Liver (tissue), 9 donors: ENCODE results near the gene ANKRD44. TPM values are rescaled to one million over a fixed set of nuclear protein-coding genes. Genes with fewer than 3 reads are reported as not detected.
"Not testable (repeated sequence)": the region's sequence is repeated elsewhere in the genome, so short reads cannot be mapped to it uniquely, and the experiment has no call there.

Source experiments
- DNase-seq: peaks from one replicate; pipeline ENCODE4 v3.0.0-alpha.2; 2017; ENCODE audit warnings: low spot score
- H3K27ac ChIP-seq, 2 donors: one replicate each; pipeline ENCODE4 v1.7.0; 2013; ENCODE audit warnings: inconsistent platforms in 2 of 2, low read length in 2 of 2, control low read depth in 1 of 2, low read depth in 1 of 2, mild to moderate bottlenecking in 1 of 2
- H3K27me3 ChIP-seq, 4 donors: one replicate each; pipeline versions ENCODE4 v1.6.1 to v1.7.0; 2013; ENCODE audit warnings: low read length in 3 of 4, inconsistent platforms in 1 of 4, mild to moderate bottlenecking in 1 of 4, moderate library complexity in 1 of 4; ENCODE audit not compliant: control insufficient read depth in 4 of 4, insufficient read depth in 4 of 4
- H3K36me3 ChIP-seq, 4 donors: one replicate each; pipeline versions ENCODE4 v1.6.1 to v1.7.0; 2013; ENCODE audit warnings: low read length in 3 of 4, mild to moderate bottlenecking in 3 of 4, low read depth in 1 of 4, moderate library complexity in 1 of 4; ENCODE audit not compliant: control insufficient read depth in 4 of 4, insufficient read depth in 3 of 4
- H3K4me1 ChIP-seq, 4 donors: one replicate each; pipeline versions ENCODE4 v1.6.1 to v1.7.0; 2013; ENCODE audit warnings: low read length in 3 of 4, mild to moderate bottlenecking in 3 of 4, moderate library complexity in 1 of 4; ENCODE audit not compliant: control insufficient read depth in 4 of 4, insufficient read depth in 4 of 4
- H3K4me3 ChIP-seq, 3 donors: one replicate each; pipeline versions ENCODE4 v1.6.1 to v1.7.0; 2013; ENCODE audit warnings: low read length in 3 of 3, control low read depth in 1 of 3, low read depth in 1 of 3, mild to moderate bottlenecking in 1 of 3
- H3K9ac ChIP-seq, 2 donors: one replicate each; pipeline ENCODE4 v1.7.0; 2013; ENCODE audit warnings: low read length in 2 of 2, mild to moderate bottlenecking in 2 of 2, moderate library complexity in 2 of 2, control low read depth in 1 of 2, low read depth in 1 of 2
- H3K9me3 ChIP-seq, 4 donors: one replicate each; pipeline versions ENCODE4 v1.6.1 to v1.7.0; 2013; ENCODE audit warnings: low read length in 3 of 4; ENCODE audit not compliant: control insufficient read depth in 4 of 4
- CTCF ChIP-seq: fragments of 150-350 bp; IDR thresholded peaks from 2 replicates; pipeline ENCODE4 v1.5.1; 2017; ENCODE audit warnings: improper control_type of control experiment, low read depth, low read length; ENCODE audit not compliant: missing input control
- FOXA2 ChIP-seq: IDR thresholded peaks from 2 replicates; pipeline ENCODE4 v1.6.1; 2016; ENCODE audit warnings: antibody characterized with exemption
- GABPA ChIP-seq, 2 donors: IDR thresholded peaks in 1 of 2; conservative IDR thresholded peaks in 1 of 2; 2 replicates each; pipeline ENCODE4 v1.6.1; 2016; ENCODE audit warnings: antibody characterized with exemption in 2 of 2, mild to moderate bottlenecking in 1 of 2, moderate library complexity in 1 of 2
- HNF4A ChIP-seq, 2 donors: conservative IDR thresholded peaks; 2 replicates each; pipeline ENCODE4 v1.6.1; 2016; ENCODE audit warnings: antibody characterized with exemption in 2 of 2, mild to moderate bottlenecking in 2 of 2
- HNF4G ChIP-seq: IDR thresholded peaks from 2 replicates; pipeline ENCODE4 v1.6.1; 2016; ENCODE audit warnings: antibody characterized with exemption
- JUND ChIP-seq, 2 donors: IDR thresholded peaks; 2 replicates each; pipeline ENCODE4 v1.6.1; 2016; ENCODE audit warnings: antibody characterized with exemption in 2 of 2
- MAX ChIP-seq: IDR thresholded peaks from 2 replicates; pipeline ENCODE4 v1.6.1; 2016; ENCODE audit warnings: antibody characterized with exemption
- NR2F2 ChIP-seq: IDR thresholded peaks from 2 replicates; pipeline ENCODE4 v1.6.1; 2016; ENCODE audit warnings: antibody characterized with exemption
- SP1 ChIP-seq: IDR thresholded peaks from 2 replicates; pipeline ENCODE4 v1.6.1; 2018; ENCODE audit warnings: antibody characterized with exemption, mild to moderate bottlenecking
- TAF1 ChIP-seq: conservative IDR thresholded peaks from 2 replicates; pipeline ENCODE4 v1.6.1; 2016; ENCODE audit warnings: antibody characterized with exemption, mild to moderate bottlenecking
- YY1 ChIP-seq: IDR thresholded peaks from 2 replicates; pipeline ENCODE4 v1.6.1; 2016; ENCODE audit warnings: antibody characterized with exemption, mild to moderate bottlenecking
- ZBTB33 ChIP-seq: IDR thresholded peaks from 2 replicates; pipeline ENCODE4 v1.6.1; 2016; ENCODE audit warnings: antibody characterized with exemption
- WGBS: extraction: QIAGEN DNeasy Blood & Tissue Kit; methylation state at CpG from one replicate; pipeline ENCODE4 v1.1.7; 2013; 5-methylcytosine and 5-hydroxymethylcytosine counted together
- polyA plus RNA-seq, 2 donors: library from polyadenylated mRNA; stranded (reverse) in 1 of 2; unstranded in 1 of 2; fragments of 200-250 nt in 1 of 2; fragments of >200 nt in 1 of 2; fragmentation: Nextera tagmentation in 1 of 2; extraction: Ambion mirVana in 1 of 2; gene quantifications; one replicate each; pipeline versions ENCODE4 v1.2.1 to v1.2.3, GENCODE V29; 2013 to 2015
- total RNA-seq, 2 donors: library from RNA; depleted of rRNA; stranded (reverse); fragments of >200 nt; gene quantifications; one replicate each; pipeline ENCODE4 v1.2.3, GENCODE V29; 2014
- TF ChIP-seq, protein P1 (sequence below): IDR thresholded peaks from 2 replicates; pipeline ENCODE4 v1.6.1; 2016; ENCODE audit warnings: antibody characterized with exemption, mild to moderate bottlenecking
- TF ChIP-seq, protein P2 (sequence below): IDR thresholded peaks from 2 replicates; pipeline ENCODE4 v1.6.1; 2016; ENCODE audit warnings: antibody characterized with exemption
- donor health status: healthy.
- donor health status: healthy.
- donor health status: healthy.
- donor health status: healthy.
- donor health status: healthy.

Gene ANKRD44
- total and polyA plus RNA-seq, 4 donors = 3.8 to 18.2 (median 6.8) TPM

- TF ChIP-seq HNF4G (no peak), GABPA (IDR thresholded peaks at IDR 0.05 in 1 of 2, conservative IDR thresholded peaks at IDR 0.05 in 1 of 2) (no peak), ZBTB33 (no peak)
These were observed 69.4 kb downstream of the ANKRD44 start (continued) for GRCh38 chr2:197241153-197241552.

GRCh38 chr2:197240421-197241041 lies 70.0 kb downstream of the ANKRD44 start:
- TF ChIP-seq CTCF = no peak
- TF ChIP-seq HNF4G = no peak
- no peak for TF ChIP-seq MAX
- no peak for TF ChIP-seq FOXA2
- TF ChIP-seq YY1 = no peak
- no peak for TF ChIP-seq NR2F2
- TF ChIP-seq SP1 = no peak
- TF ChIP-seq, protein P1, sequence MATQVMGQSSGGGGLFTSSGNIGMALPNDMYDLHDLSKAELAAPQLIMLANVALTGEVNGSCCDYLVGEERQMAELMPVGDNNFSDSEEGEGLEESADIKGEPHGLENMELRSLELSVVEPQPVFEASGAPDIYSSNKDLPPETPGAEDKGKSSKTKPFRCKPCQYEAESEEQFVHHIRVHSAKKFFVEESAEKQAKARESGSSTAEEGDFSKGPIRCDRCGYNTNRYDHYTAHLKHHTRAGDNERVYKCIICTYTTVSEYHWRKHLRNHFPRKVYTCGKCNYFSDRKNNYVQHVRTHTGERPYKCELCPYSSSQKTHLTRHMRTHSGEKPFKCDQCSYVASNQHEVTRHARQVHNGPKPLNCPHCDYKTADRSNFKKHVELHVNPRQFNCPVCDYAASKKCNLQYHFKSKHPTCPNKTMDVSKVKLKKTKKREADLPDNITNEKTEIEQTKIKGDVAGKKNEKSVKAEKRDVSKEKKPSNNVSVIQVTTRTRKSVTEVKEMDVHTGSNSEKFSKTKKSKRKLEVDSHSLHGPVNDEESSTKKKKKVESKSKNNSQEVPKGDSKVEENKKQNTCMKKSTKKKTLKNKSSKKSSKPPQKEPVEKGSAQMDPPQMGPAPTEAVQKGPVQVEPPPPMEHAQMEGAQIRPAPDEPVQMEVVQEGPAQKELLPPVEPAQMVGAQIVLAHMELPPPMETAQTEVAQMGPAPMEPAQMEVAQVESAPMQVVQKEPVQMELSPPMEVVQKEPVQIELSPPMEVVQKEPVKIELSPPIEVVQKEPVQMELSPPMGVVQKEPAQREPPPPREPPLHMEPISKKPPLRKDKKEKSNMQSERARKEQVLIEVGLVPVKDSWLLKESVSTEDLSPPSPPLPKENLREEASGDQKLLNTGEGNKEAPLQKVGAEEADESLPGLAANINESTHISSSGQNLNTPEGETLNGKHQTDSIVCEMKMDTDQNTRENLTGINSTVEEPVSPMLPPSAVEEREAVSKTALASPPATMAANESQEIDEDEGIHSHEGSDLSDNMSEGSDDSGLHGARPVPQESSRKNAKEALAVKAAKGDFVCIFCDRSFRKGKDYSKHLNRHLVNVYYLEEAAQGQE = no peak
- TF ChIP-seq JUND (IDR thresholded peaks at IDR 0.05) = no peak
- no peak for TF ChIP-seq TAF1
- TF ChIP-seq, protein P2, sequence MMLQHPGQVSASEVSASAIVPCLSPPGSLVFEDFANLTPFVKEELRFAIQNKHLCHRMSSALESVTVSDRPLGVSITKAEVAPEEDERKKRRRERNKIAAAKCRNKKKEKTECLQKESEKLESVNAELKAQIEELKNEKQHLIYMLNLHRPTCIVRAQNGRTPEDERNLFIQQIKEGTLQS = no peak
- TF ChIP-seq HNF4A (conservative IDR thresholded peaks at IDR 0.05) = no peak
- TF ChIP-seq ZBTB33 = no peak
- H3K4me3 ChIP-seq = no peak overlapping the region
- H3K9ac ChIP-seq = no peak overlapping the region
- H3K27ac ChIP-seq = peak overlapping the region in 1 of 2 donors; percentile 2
- DNase-seq = no peak
- H3K4me1 ChIP-seq = peaks cover 0 to 11% (median 7%) of the 10 kb centered on the region in 4 donors
- WGBS = 63% methylated on average over 1 of the region's 1 CpG
- no peaks in the 10 kb centered on the region for H3K36me3 ChIP-seq
- H3K27me3 ChIP-seq = no peaks in the 10 kb centered on the region
- H3K9me3 ChIP-seq = no peaks in the 10 kb centered on the region

GRCh38 chr2:197240018-197240417 lies 70.6 kb downstream of the ANKRD44 start:
- 81% methylated on average over 7 of the region's 7 CpGs for WGBS
- Histone ChIP-seq H3K27ac (peak overlapping the region in 1 of 2 donors; percentile 2), H3K4me1 (peaks cover 0 to 11% (median 7%) of the 10 kb centered on the region in 4 donors)
- not testable (repeated sequence) for H3K4me3 ChIP-seq, H3K9me3 ChIP-seq, H3K9ac ChIP-seq, H3K27me3 ChIP-seq, DNase-seq, H3K36me3 ChIP-seq
